Endothelial cell of umbilical vein (primary cell): ENCODE data around the gene AMMECR1L. TPM values are rescaled to one million over a fixed set of nuclear protein-coding genes. Genes with fewer than 3 reads are reported as not detected.

Experiments used
- BruUV-seq: library from RNA; stranded (reverse); fragments of 400-500 nt; replicated peaks from 2 replicates; lab custom pipeline; 2021; lab: Mats Ljungman, UMichigan
- CTCF ChIA-PET: fragments of 300-600, 350-600 bp; sonication (Branson Sonifier 250); formaldehyde crosslinking; loops from one replicate; lab custom pipeline; 2021; ENCODE audit warnings: antibody characterized with exemption, inconsistent platforms; lab: Charles Lee
- POLR2A ChIA-PET: fragments of 300-600, 350-600 bp; sonication (Branson Sonifier 250); formaldehyde crosslinking; loops from one replicate; lab custom pipeline; 2021; ENCODE audit warnings: antibody characterized with exemption, inconsistent platforms; lab: Charles Lee
- DNase-seq: peaks from one replicate; pipeline ENCODE4 v3.0.0-alpha.2; 2011; ENCODE audit warnings: low read depth, low spot score
- FAIRE-seq: peaks from 2 replicates; lab custom pipeline; 2011; peaks lifted over from hg19 to GRCh38; lab: Jason Lieb, UNC
- H2AFZ ChIP-seq: 2 replicates; pipeline ENCODE4 v1.6.0; 2012; ENCODE audit warnings: low read depth, low read length, control low read depth, inconsistent platforms
- H3K27ac ChIP-seq: 2 replicates; pipeline ENCODE4 v1.5.1; 2011; ENCODE audit warnings: low read depth, mild to moderate bottlenecking, control low read depth, low read length, moderate library complexity; ENCODE audit not compliant: insufficient read depth
- H3K27me3 ChIP-seq, 2 experiments: 2 replicates each; pipeline versions ENCODE4 v1.6.0 to v1.6.1; 2011; ENCODE audit warnings: low read length in 2 of 2, mixed read lengths in 1 of 2; ENCODE audit not compliant: control insufficient read depth in 2 of 2, insufficient read depth in 2 of 2
- H3K36me3 ChIP-seq, 2 experiments: 2 replicates in 1 of 2; 3 replicates in 1 of 2; pipeline ENCODE4 v1.5.1; 2011; ENCODE audit warnings: low read length in 2 of 2, mild to moderate bottlenecking in 1 of 2, moderate library complexity in 1 of 2; ENCODE audit not compliant: control insufficient read depth in 2 of 2, insufficient read depth in 2 of 2; ENCODE audit errors: extremely low read depth in 1 of 2
- H3K4me1 ChIP-seq: 3 replicates; pipeline ENCODE4 v1.5.1; 2011; ENCODE audit warnings: mild to moderate bottlenecking, low read length; ENCODE audit not compliant: control insufficient read depth, insufficient read depth; ENCODE audit errors: extremely low read depth
- H3K4me2 ChIP-seq: 2 replicates; pipeline ENCODE4 v1.6.1; 2011; ENCODE audit warnings: low read length, control low read depth, mixed read lengths; ENCODE audit not compliant: insufficient read depth
- H3K4me3 ChIP-seq, 3 experiments: fragments of 200-600 bp in 1 of 3; sonication (generic), shearing (Covaris generic) in 1 of 3; replicated peaks in 1 of 3; 2 replicates each; pipeline ENCODE4 v1.5.1; 2011 to 2016; ENCODE audit warnings: control low read depth in 3 of 3, low read length in 3 of 3, mild to moderate bottlenecking in 2 of 3, inconsistent platforms in 1 of 3, low read depth in 1 of 3, moderate library complexity in 1 of 3; ENCODE audit not compliant: insufficient read depth in 1 of 3
- H3K79me2 ChIP-seq: 2 replicates; pipeline ENCODE4 v1.6.0; 2012; ENCODE audit warnings: low read length, inconsistent platforms; ENCODE audit not compliant: control insufficient read depth, insufficient read depth
- H3K9ac ChIP-seq: replicated peaks from 2 replicates; pipeline ENCODE3; 2011; ENCODE audit warnings: low read length, control low read depth; ENCODE audit not compliant: insufficient read depth; ENCODE audit errors: extremely low read depth
- H3K9me1 ChIP-seq: replicated peaks from 3 replicates; pipeline ENCODE4 v1.6.0; 2011; ENCODE audit warnings: mild to moderate bottlenecking, low read length; ENCODE audit not compliant: control insufficient read depth, insufficient read depth; ENCODE audit errors: extremely low read depth
- H3K9me3 ChIP-seq: replicated peaks from 2 replicates; pipeline ENCODE4 v1.5.1; 2012; ENCODE audit warnings: low read length, inconsistent platforms; ENCODE audit not compliant: control insufficient read depth, insufficient read depth
- H4K20me1 ChIP-seq: replicated peaks from 2 replicates; pipeline ENCODE3; 2011; ENCODE audit warnings: mild to moderate bottlenecking, low read length; ENCODE audit not compliant: control insufficient read depth, insufficient read depth; ENCODE audit errors: extremely low read depth
- CTCF ChIP-seq, 2 donors: IDR thresholded peaks; 1 replicate in 1 of 2; 2 replicates in 1 of 2; pipeline ENCODE4 v1.5.1; 2011; ENCODE audit warnings: low read length in 2 of 2, mild to moderate bottlenecking in 2 of 2, moderate library complexity in 2 of 2, control low read depth in 1 of 2, inconsistent platforms in 1 of 2, low read depth in 1 of 2; ENCODE audit not compliant: insufficient read depth in 1 of 2; ENCODE audit errors: extremely low read depth in 1 of 2
- EZH2 ChIP-seq: IDR thresholded peaks from 2 replicates; pipeline ENCODE4 v1.6.1; 2012; ENCODE audit warnings: borderline replicate concordance, low read depth, mild to moderate bottlenecking, moderate library complexity, low read length, inconsistent platforms; ENCODE audit not compliant: severe bottlenecking
- FOS ChIP-seq: IDR thresholded peaks from 2 replicates; pipeline ENCODE4 v1.6.1; 2011; ENCODE audit warnings: mild to moderate bottlenecking, low read length, moderate library complexity, borderline replicate concordance; ENCODE audit not compliant: insufficient read depth
- GATA2 ChIP-seq: IDR thresholded peaks from 2 replicates; pipeline ENCODE4 v1.7.0; 2011; ENCODE audit warnings: low read depth, mild to moderate bottlenecking, moderate library complexity, mixed read lengths, low read length; ENCODE audit not compliant: insufficient read length, insufficient read depth
- JUN ChIP-seq: IDR thresholded peaks from 2 replicates; pipeline ENCODE4 v1.6.1; 2011; ENCODE audit warnings: borderline replicate concordance, low read depth; ENCODE audit not compliant: insufficient read length, insufficient read depth
- MYC ChIP-seq: IDR thresholded peaks from one replicate; pipeline ENCODE4 v1.6.1; 2011; ENCODE audit warnings: mild to moderate bottlenecking, low read depth, low read length
- POLR2A ChIP-seq: IDR thresholded peaks from 2 replicates; pipeline ENCODE4 v1.6.1; 2012; ENCODE audit warnings: low read depth, mild to moderate bottlenecking, control low read depth, low read length
- POLR2AphosphoS5 ChIP-seq: IDR thresholded peaks from 2 replicates; pipeline ENCODE4 v1.6.1; 2012; ENCODE audit warnings: low read depth, mild to moderate bottlenecking, control low read depth, low read length, moderate library complexity; ENCODE audit not compliant: insufficient read depth
- dilution Hi-C: fragments of 300-500 bp; cut with MboI; formaldehyde crosslinking; loops from one replicate; pipeline ENCODE4 v1.15.0; 2019; ENCODE audit warnings: low sequenced_read_pairs; ENCODE audit not compliant: extremely low pct_ligation_motif_present
- intact Hi-C: fragments of 100-400 bp; cut with micrococcal nuclease; formaldehyde crosslinking; loops from one replicate; pipeline ENCODE4 v1.10.0; 2022
- polyA plus RNA-seq, 4 experiments: library from polyadenylated mRNA; depleted of rRNA in 3 of 4; stranded (reverse) in 3 of 4; unstranded in 1 of 4; fragments of >200 nt; gene quantifications; 2 replicates each; pipeline versions ENCODE4 v1.2.1 to v1.2.3, GENCODE V29; 2011 to 2012; ENCODE audit warnings: missing spikeins in 1 of 4
- total RNA-seq: library from RNA; stranded (reverse); gene quantifications from 2 replicates; pipeline ENCODE4 v1.2.3, GENCODE V29; 2021
- TF ChIP-seq, protein P1 (sequence below): IDR thresholded peaks from 2 replicates; pipeline ENCODE4 v1.6.1; 2011; ENCODE audit not compliant: insufficient read depth, insufficient read length

Gene AMMECR1L
- total and polyA plus RNA-seq, 2 donors (not counting 3 experiments of a cell fraction or from before 2014, with no cell fraction given): 14.8 to 20.7 TPM

DNA sequence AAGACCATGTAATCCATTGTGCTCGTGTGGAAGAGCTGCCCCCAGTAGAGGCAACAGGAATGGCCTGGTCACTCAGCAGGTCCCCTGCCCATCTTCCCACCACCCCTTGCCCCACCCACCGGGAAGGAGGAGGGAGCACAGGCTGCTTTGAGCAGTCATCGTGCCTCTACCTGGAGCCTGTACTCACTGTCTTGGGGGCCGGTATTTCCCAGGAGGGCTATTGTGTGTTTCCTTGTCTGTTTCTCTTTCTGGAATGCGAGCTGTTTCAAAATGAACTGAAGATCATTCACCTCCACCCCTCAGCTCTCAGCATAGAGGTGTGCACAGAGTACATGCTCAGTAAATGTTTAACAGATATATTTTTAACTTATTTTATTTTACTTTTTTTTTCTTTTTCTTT lies 7.7 kb upstream of the AMMECR1L start:
- intact Hi-C loops: no loop called here
- H3K9me1 ChIP-seq: no peaks in the 10 kb centered on the region
- H3K4me3 ChIP-seq: no peak overlapping the region
- no TSS peak for BruUV-seq
- TF ChIP-seq MYC (no peak), POLR2A (no peak), GATA2 (no peak), CTCF (IDR thresholded peaks at IDR 0.05; ENCODE audit: extremely low read depth in 1 of 2, insufficient read depth in 1 of 2, low read depth in 1 of 2, low read length in 2 of 2) (no peak), FOS (no peak), EZH2 (no peak), POLR2AphosphoS5 (no peak), JUN (no peak)
- TF ChIP-seq, protein P1, sequence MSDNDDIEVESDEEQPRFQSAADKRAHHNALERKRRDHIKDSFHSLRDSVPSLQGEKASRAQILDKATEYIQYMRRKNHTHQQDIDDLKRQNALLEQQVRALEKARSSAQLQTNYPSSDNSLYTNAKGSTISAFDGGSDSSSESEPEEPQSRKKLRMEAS: no peak
- H3K4me2 ChIP-seq: no peak overlapping the region
- no peaks in the 10 kb centered on the region for H3K4me1 ChIP-seq
- dilution Hi-C loops: no loop called here
- POLR2A ChIA-PET: no interaction called here
- H3K79me2 ChIP-seq: no peaks in the 10 kb centered on the region
- no peak overlapping the region for H3K9ac ChIP-seq
- H3K27me3 ChIP-seq: peaks cover 0 to 3% of the 10 kb centered on the region in 2 experiments
- no peak for FAIRE-seq
- no peak overlapping the region for H3K27ac ChIP-seq
- no peaks in the 10 kb centered on the region for H3K9me3 ChIP-seq
- no peaks in the 10 kb centered on the region for H3K36me3 ChIP-seq
- H2AFZ ChIP-seq: no peak overlapping the region
- H4K20me1 ChIP-seq: no peaks in the 10 kb centered on the region
- DNase-seq: no peak
- CTCF ChIA-PET: no interaction called here
